HepG2 (cell line): Measurements from ENCODE around the gene PSMB4. TPM values are rescaled to one million over a fixed set of nuclear protein-coding genes. Genes with fewer than 3 reads are reported as not detected.
A peak's percentile ranks its signal among the peaks of the same experiment; 100 is the strongest.

Source experiments
- CBX1 ChIP-seq: IDR thresholded peaks from one replicate; pipeline ENCODE4 v1.6.1; 2016; ENCODE audit warnings: antibody characterized with exemption, low read depth
- FOXA3 ChIP-seq: IDR thresholded peaks from 2 replicates; pipeline ENCODE4 v1.6.1; 2016; ENCODE audit warnings: missing genetic modification reagents, missing compliant biosample characterization
- MIXL1 ChIP-seq: IDR thresholded peaks from 2 replicates; pipeline ENCODE4 v1.6.1; 2016
- RXRA ChIP-seq: sonication (generic); formaldehyde crosslinking; IDR thresholded peaks from 2 replicates; pipeline ENCODE4 v1.5.1; 2020; ENCODE audit warnings: missing genetic modification reagents
- TBX2 ChIP-seq: sonication (generic); formaldehyde crosslinking; IDR thresholded peaks from 2 replicates; pipeline ENCODE4 v1.5.0; 2020; ENCODE audit warnings: missing genetic modification reagents, mild to moderate bottlenecking, borderline replicate concordance
- YEATS4 ChIP-seq: sonication (generic); formaldehyde crosslinking; IDR thresholded peaks from 2 replicates; pipeline ENCODE4 v1.4.0; 2020; ENCODE audit warnings: missing genetic modification reagents, borderline replicate concordance
- YY1 ChIP-seq: IDR thresholded peaks from 2 replicates; pipeline ENCODE4 v1.6.1; 2011; ENCODE audit warnings: low read length, low read depth, moderate library complexity, mild to moderate bottlenecking; ENCODE audit not compliant: insufficient read depth, insufficient replicate concordance
- ZFP36L1 ChIP-seq: sonication (generic); formaldehyde crosslinking; IDR thresholded peaks from 2 replicates; pipeline ENCODE4 v1.8.0; 2022; ENCODE audit warnings: mild to moderate bottlenecking, missing genetic modification reagents, moderate library complexity
- ZNF33B ChIP-seq: sonication (generic); formaldehyde crosslinking; IDR thresholded peaks from 2 replicates; pipeline ENCODE4 v1.5.1; 2020; ENCODE audit warnings: mild to moderate bottlenecking, missing genetic modification reagents
- ZNF34 ChIP-seq: sonication (generic); formaldehyde crosslinking; IDR thresholded peaks from 2 replicates; pipeline ENCODE4 v1.4.0; 2020; ENCODE audit warnings: mild to moderate bottlenecking, missing genetic modification reagents, borderline replicate concordance
- ZNF761 ChIP-seq: sonication (generic); formaldehyde crosslinking; conservative IDR thresholded peaks from 2 replicates; pipeline ENCODE4 v1.4.0; 2020; ENCODE audit warnings: mild to moderate bottlenecking, missing genetic modification reagents
- ZNF816 ChIP-seq: sonication (generic); formaldehyde crosslinking; IDR thresholded peaks from 2 replicates; pipeline ENCODE4 v1.8.0; 2022; ENCODE audit warnings: missing genetic modification reagents, mild to moderate bottlenecking, borderline replicate concordance
- polyA plus RNA-seq, 8 experiments: library from polyadenylated mRNA; depleted of rRNA in 3 of 8; stranded (reverse) in 7 of 8; unstranded in 1 of 8; fragments of >200 nt; fragmentation: Illumina TruSeq in 4 of 8; extraction: Trizol in 4 of 8; gene quantifications; 2 replicates each; pipeline versions ENCODE4 v1.2.1 to v1.2.3, GENCODE V29; 2011 to 2016; ENCODE audit warnings: low read depth in 4 of 8, missing spikeins in 1 of 8, mixed read lengths in 1 of 8; ENCODE audit not compliant: insufficient read depth in 1 of 8
- total RNA-seq, 5 experiments: library from RNA; depleted of rRNA; stranded (reverse); fragments of >200 nt; fragmentation: Illumina TruSeq; extraction: Trizol; gene quantifications; 2 replicates each; pipeline ENCODE4 v1.2.3, GENCODE V29; 2016; ENCODE audit warnings: low read depth in 1 of 5
- TF ChIP-seq, protein P1 (sequence below): conservative IDR thresholded peaks from 2 replicates; pipeline ENCODE4 v1.6.1; 2018; ENCODE audit warnings: missing genetic modification reagents
- TF ChIP-seq, protein P2 (sequence below): IDR thresholded peaks from 2 replicates; pipeline ENCODE4 v1.4.0; 2020; ENCODE audit warnings: mild to moderate bottlenecking, missing genetic modification reagents
- TF ChIP-seq, protein P3 (sequence below): sonication (generic); formaldehyde crosslinking; IDR thresholded peaks from 2 replicates; pipeline ENCODE4 v1.8.0; 2023; ENCODE audit warnings: mild to moderate bottlenecking, missing genetic modification reagents
- TF ChIP-seq, protein P4 (sequence below): sonication (generic); formaldehyde crosslinking; IDR thresholded peaks from 2 replicates; pipeline ENCODE4 v1.5.0; 2020; ENCODE audit warnings: mild to moderate bottlenecking, missing genetic modification reagents

PSMB4 gene
- total and polyA plus RNA-seq, 2 of the 13 experiments (the other 11 are each of a cell fraction or from before 2014, with no cell fraction given), result 336 to 383 TPM

DNA sequence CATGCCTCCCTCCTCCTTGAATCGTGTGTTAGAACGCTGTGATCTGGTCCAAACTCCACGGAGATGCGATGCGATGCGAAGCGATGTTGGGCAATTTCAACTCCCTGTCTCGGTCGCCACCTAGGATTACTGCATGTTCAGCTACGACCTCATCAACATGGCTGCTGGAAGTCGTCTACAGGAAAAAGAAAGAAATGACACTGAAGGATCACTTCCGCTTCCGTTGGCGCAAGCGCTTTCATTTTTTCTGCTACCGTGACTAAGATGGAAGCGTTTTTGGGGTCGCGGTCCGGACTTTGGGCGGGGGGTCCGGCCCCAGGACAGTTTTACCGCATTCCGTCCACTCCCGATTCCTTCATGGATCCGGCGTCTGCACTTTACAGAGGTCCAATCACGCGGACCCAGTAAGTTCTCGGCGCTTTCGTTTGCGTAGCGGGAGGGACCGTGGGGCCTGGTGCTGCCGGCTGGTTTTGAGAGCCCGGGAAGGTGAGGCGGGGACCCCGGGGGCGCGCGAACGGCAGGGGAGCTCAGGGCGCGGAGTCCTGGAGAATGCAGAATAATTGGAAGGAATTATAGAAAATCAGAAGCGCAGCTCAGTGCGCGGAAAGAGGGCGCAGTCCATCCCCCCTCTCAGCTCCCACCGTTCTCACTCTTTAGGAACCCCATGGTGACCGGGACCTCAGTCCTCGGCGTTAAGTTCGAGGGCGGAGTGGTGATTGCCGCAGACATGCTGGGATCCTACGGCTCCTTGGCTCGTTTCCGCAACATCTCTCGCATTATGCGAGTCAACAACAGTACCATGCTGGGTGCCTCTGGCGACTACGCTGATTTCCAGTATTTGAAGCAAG lies at the start of gene PSMB4 (continued):
- TF ChIP-seq TBX2 (peak; percentile 63; the same call in 1 of the 2 replicates), ZNF816 (CRISPR knock-in tag) (peak; percentile 54; the same call in 1 of the 2 replicates), YY1 (peak; percentile 99), MIXL1 (CRISPR knock-in tag) (peak; percentile 59; the same call in 1 of the 2 replicates), ZNF34 (CRISPR knock-in tag) (0 out of 2 replicates have a peak, but pooled peaks have one; percentile 70), ZFP36L1 (no peak; the same call in 1 of the 2 replicates), YEATS4 (CRISPR knock-in tag) (0 out of 2 replicates have a peak, but pooled peaks have one; percentile 43), ZNF761 (CRISPR knock-in tag) (no peak), FOXA3 (CRISPR knock-in tag) (peak; percentile 44), CBX1 (no peak), RXRA (CRISPR knock-in tag) (0 out of 2 replicates have a peak, but pooled peaks have one; percentile 12), ZNF33B (CRISPR knock-in tag) (no peak)
- TF ChIP-seq, protein P1, sequence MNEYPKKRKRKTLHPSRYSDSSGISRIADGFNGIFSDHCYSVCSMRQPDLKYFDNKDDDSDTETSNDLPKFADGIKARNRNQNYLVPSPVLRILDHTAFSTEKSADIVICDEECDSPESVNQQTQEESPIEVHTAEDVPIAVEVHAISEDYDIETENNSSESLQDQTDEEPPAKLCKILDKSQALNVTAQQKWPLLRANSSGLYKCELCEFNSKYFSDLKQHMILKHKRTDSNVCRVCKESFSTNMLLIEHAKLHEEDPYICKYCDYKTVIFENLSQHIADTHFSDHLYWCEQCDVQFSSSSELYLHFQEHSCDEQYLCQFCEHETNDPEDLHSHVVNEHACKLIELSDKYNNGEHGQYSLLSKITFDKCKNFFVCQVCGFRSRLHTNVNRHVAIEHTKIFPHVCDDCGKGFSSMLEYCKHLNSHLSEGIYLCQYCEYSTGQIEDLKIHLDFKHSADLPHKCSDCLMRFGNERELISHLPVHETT (CRISPR knock-in tag), result no peak
- TF ChIP-seq, protein P2, sequence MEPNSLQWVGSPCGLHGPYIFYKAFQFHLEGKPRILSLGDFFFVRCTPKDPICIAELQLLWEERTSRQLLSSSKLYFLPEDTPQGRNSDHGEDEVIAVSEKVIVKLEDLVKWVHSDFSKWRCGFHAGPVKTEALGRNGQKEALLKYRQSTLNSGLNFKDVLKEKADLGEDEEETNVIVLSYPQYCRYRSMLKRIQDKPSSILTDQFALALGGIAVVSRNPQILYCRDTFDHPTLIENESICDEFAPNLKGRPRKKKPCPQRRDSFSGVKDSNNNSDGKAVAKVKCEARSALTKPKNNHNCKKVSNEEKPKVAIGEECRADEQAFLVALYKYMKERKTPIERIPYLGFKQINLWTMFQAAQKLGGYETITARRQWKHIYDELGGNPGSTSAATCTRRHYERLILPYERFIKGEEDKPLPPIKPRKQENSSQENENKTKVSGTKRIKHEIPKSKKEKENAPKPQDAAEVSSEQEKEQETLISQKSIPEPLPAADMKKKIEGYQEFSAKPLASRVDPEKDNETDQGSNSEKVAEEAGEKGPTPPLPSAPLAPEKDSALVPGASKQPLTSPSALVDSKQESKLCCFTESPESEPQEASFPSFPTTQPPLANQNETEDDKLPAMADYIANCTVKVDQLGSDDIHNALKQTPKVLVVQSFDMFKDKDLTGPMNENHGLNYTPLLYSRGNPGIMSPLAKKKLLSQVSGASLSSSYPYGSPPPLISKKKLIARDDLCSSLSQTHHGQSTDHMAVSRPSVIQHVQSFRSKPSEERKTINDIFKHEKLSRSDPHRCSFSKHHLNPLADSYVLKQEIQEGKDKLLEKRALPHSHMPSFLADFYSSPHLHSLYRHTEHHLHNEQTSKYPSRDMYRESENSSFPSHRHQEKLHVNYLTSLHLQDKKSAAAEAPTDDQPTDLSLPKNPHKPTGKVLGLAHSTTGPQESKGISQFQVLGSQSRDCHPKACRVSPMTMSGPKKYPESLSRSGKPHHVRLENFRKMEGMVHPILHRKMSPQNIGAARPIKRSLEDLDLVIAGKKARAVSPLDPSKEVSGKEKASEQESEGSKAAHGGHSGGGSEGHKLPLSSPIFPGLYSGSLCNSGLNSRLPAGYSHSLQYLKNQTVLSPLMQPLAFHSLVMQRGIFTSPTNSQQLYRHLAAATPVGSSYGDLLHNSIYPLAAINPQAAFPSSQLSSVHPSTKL (CRISPR knock-in tag), result peak; percentile 53; the same call in 1 of the 2 replicates
- TF ChIP-seq, protein P3, sequence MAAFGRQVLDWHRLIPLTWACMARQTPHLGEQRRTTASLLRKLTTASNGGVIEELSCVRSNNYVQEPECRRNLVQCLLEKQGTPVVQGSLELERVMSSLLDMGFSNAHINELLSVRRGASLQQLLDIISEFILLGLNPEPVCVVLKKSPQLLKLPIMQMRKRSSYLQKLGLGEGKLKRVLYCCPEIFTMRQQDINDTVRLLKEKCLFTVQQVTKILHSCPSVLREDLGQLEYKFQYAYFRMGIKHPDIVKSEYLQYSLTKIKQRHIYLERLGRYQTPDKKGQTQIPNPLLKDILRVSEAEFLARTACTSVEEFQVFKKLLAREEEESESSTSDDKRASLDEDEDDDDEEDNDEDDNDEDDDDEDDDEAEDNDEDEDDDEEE (CRISPR knock-in tag), result 0 out of 2 replicates have a peak, but pooled peaks have one; percentile 1
- TF ChIP-seq, protein P4, sequence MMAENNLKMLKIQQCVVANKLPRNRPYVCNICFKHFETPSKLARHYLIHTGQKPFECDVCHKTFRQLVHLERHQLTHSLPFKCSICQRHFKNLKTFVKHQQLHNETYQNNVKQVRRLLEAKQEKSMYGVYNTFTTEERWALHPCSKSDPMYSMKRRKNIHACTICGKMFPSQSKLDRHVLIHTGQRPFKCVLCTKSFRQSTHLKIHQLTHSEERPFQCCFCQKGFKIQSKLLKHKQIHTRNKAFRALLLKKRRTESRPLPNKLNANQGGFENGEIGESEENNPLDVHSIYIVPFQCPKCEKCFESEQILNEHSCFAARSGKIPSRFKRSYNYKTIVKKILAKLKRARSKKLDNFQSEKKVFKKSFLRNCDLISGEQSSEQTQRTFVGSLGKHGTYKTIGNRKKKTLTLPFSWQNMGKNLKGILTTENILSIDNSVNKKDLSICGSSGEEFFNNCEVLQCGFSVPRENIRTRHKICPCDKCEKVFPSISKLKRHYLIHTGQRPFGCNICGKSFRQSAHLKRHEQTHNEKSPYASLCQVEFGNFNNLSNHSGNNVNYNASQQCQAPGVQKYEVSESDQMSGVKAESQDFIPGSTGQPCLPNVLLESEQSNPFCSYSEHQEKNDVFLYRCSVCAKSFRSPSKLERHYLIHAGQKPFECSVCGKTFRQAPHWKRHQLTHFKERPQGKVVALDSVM (CRISPR knock-in tag), result no peak
